Activated T-helper 17 cell treated with anti-CD3 and anti-CD28 coated beads, Interleukin-2, amount 50 U/mL, for 72 hours (primary cell): ENCODE data around the gene ISL1. TPM values are rescaled to one million over a fixed set of nuclear protein-coding genes. Genes with fewer than 3 reads are reported as not detected.

Experiments used
- ATAC-seq: fragments of 150-1000 bp; cut with Tn5 transposase; replicated peaks from 2 replicates; pipeline ENCODE4 v1.10.0; 2021; ENCODE audit warnings: mild to moderate bottlenecking, moderate library complexity
- H3K27ac Mint-ChIP-seq: one replicate; pipeline ENCODE4 v1.8.0; 2022; ENCODE audit warnings: mixed read lengths
- H3K27me3 Mint-ChIP-seq: one replicate; pipeline ENCODE4 v1.8.0; 2022; ENCODE audit warnings: mixed read lengths
- H3K36me3 Mint-ChIP-seq: one replicate; pipeline ENCODE4 v1.8.0; 2022; ENCODE audit warnings: low read depth, mild to moderate bottlenecking, mixed read lengths
- H3K4me1 Mint-ChIP-seq: one replicate; pipeline ENCODE4 v1.8.0; 2022; ENCODE audit warnings: mixed read lengths
- H3K4me3 Mint-ChIP-seq: one replicate; pipeline ENCODE4 v1.8.0; 2022; ENCODE audit warnings: mild to moderate bottlenecking, mixed read lengths
- H3K9me3 Mint-ChIP-seq: one replicate; pipeline ENCODE4 v1.8.0; 2022; ENCODE audit warnings: mixed read lengths
- total RNA-seq, 2 donors: library from RNA; stranded (reverse); gene quantifications; one replicate each; pipeline ENCODE4 v1.2.3, GENCODE V29; 2022

Gene ISL1
- total RNA-seq, 2 donors from 2014 or later: not detected

- Mint-ChIP-seq H3K4me3 (no peak overlapping the region), H3K4me1 (no peaks in the 10 kb centered on the region), H3K36me3 (no peaks in the 10 kb centered on the region), H3K27ac (no peak overlapping the region), H3K9me3 (no peaks in the 10 kb centered on the region), H3K27me3 (peaks cover 84% of the 10 kb centered on the region)
- ATAC-seq: no peak
Measured at GRCh38 chr5:51380603-51381207, 2.5 kb upstream of the ISL1 start.

- H3K9me3 Mint-ChIP-seq: no peaks in the 10 kb centered on the region
- H3K27ac Mint-ChIP-seq: no peak overlapping the region
- peaks cover 89% of the 10 kb centered on the region for H3K27me3 Mint-ChIP-seq
- no peaks in the 10 kb centered on the region for H3K36me3 Mint-ChIP-seq
- no peaks in the 10 kb centered on the region for H3K4me1 Mint-ChIP-seq
- no peak for ATAC-seq
- no peak overlapping the region for H3K4me3 Mint-ChIP-seq
Measured at GRCh38 chr5:51381761-51382474, 1.3 kb upstream of the ISL1 start.

- H3K4me1 Mint-ChIP-seq: no peaks in the 10 kb centered on the region
- no peak for ATAC-seq
- H3K4me3 Mint-ChIP-seq: no peak overlapping the region
- H3K9me3 Mint-ChIP-seq: no peaks in the 10 kb centered on the region
- H3K27ac Mint-ChIP-seq: no peak overlapping the region
- H3K27me3 Mint-ChIP-seq: peaks cover 86% of the 10 kb centered on the region
- H3K36me3 Mint-ChIP-seq: no peaks in the 10 kb centered on the region
Measured at GRCh38 chr5:51382521-51383130, 622 bp upstream of the ISL1 start.

- H3K9me3 Mint-ChIP-seq: no peaks in the 10 kb centered on the region
Measured at GRCh38 chr5:51384281-51384840, 1.1 kb downstream of the ISL1 start.

GRCh38 chr5:51385216-51385615, 2.0 kb downstream of the ISL1 start:
- Mint-ChIP-seq H3K4me3 (no peak overlapping the region), H3K36me3 (no peaks in the 10 kb centered on the region), H3K27me3 (peaks cover 75% of the 10 kb centered on the region), H3K27ac (no peak overlapping the region), H3K4me1 (no peaks in the 10 kb centered on the region), H3K9me3 (no peaks in the 10 kb centered on the region)
- ATAC-seq: no peak

More at GRCh38 chr5:51384281-51384840, 1.1 kb downstream of the ISL1 start:
- no peak for ATAC-seq
- no peak overlapping the region for H3K4me3 Mint-ChIP-seq
- H3K27me3 Mint-ChIP-seq: peaks cover 84% of the 10 kb centered on the region
- H3K36me3 Mint-ChIP-seq: no peaks in the 10 kb centered on the region
- H3K4me1 Mint-ChIP-seq: no peaks in the 10 kb centered on the region
- H3K27ac Mint-ChIP-seq: no peak overlapping the region

- ATAC-seq: no peak
- Mint-ChIP-seq H3K4me1 (no peaks in the 10 kb centered on the region), H3K9me3 (no peaks in the 10 kb centered on the region), H3K27ac (no peak overlapping the region), H3K27me3 (peaks cover 66% of the 10 kb centered on the region), H3K4me3 (no peak overlapping the region), H3K36me3 (no peaks in the 10 kb centered on the region)
Measured at GRCh38 chr5:51386916-51387883, 4.0 kb downstream of the ISL1 start.

- no peaks in the 10 kb centered on the region for H3K9me3 Mint-ChIP-seq
- H3K4me3 Mint-ChIP-seq: no peak overlapping the region
- no peak for ATAC-seq
- no peaks in the 10 kb centered on the region for H3K4me1 Mint-ChIP-seq
- peaks cover 69% of the 10 kb centered on the region for H3K27me3 Mint-ChIP-seq
- H3K36me3 Mint-ChIP-seq: no peaks in the 10 kb centered on the region
- H3K27ac Mint-ChIP-seq: no peak overlapping the region
Measured at GRCh38 chr5:51387884-51388275, 4.6 kb downstream of the ISL1 start.

GRCh38 chr5:51388488-51389287, 5.4 kb downstream of the ISL1 start:
- H3K27me3 Mint-ChIP-seq: peaks cover 62% of the 10 kb centered on the region
- no peak overlapping the region for H3K4me3 Mint-ChIP-seq
- H3K27ac Mint-ChIP-seq: no peak overlapping the region
- H3K4me1 Mint-ChIP-seq: no peaks in the 10 kb centered on the region
- no peaks in the 10 kb centered on the region for H3K9me3 Mint-ChIP-seq
- no peak for ATAC-seq
- H3K36me3 Mint-ChIP-seq: no peaks in the 10 kb centered on the region

GRCh38 chr5:51389288-51389576, 6.0 kb downstream of the ISL1 start:
- no peak overlapping the region for H3K27ac Mint-ChIP-seq
- ATAC-seq: no peak
- peaks cover 60% of the 10 kb centered on the region for H3K27me3 Mint-ChIP-seq
- no peaks in the 10 kb centered on the region for H3K4me1 Mint-ChIP-seq
- H3K4me3 Mint-ChIP-seq: no peak overlapping the region
- no peaks in the 10 kb centered on the region for H3K36me3 Mint-ChIP-seq
- no peaks in the 10 kb centered on the region for H3K9me3 Mint-ChIP-seq

GRCh38 chr5:51389577-51390463, 6.6 kb downstream of the ISL1 start:
- Mint-ChIP-seq H3K36me3 (no peaks in the 10 kb centered on the region), H3K9me3 (no peaks in the 10 kb centered on the region), H3K27me3 (peaks cover 58% of the 10 kb centered on the region), H3K4me1 (no peaks in the 10 kb centered on the region), H3K4me3 (no peak overlapping the region), H3K27ac (no peak overlapping the region)
- ATAC-seq: no peak

GRCh38 chr5:51391175-51391574, 7.9 kb downstream of the ISL1 start:
- no peak overlapping the region for H3K4me3 Mint-ChIP-seq
- ATAC-seq: no peak
- no peaks in the 10 kb centered on the region for H3K36me3 Mint-ChIP-seq
- H3K27ac Mint-ChIP-seq: no peak overlapping the region
- H3K4me1 Mint-ChIP-seq: no peaks in the 10 kb centered on the region
- no peaks in the 10 kb centered on the region for H3K9me3 Mint-ChIP-seq
- H3K27me3 Mint-ChIP-seq: peaks cover 57% of the 10 kb centered on the region

- H3K27me3 Mint-ChIP-seq: peaks cover 57% of the 10 kb centered on the region
- H3K27ac Mint-ChIP-seq: no peak overlapping the region
- no peaks in the 10 kb centered on the region for H3K4me1 Mint-ChIP-seq
- no peak for ATAC-seq
- no peaks in the 10 kb centered on the region for H3K9me3 Mint-ChIP-seq
- H3K4me3 Mint-ChIP-seq: no peak overlapping the region
- H3K36me3 Mint-ChIP-seq: no peaks in the 10 kb centered on the region
Measured at GRCh38 chr5:51392689-51393199, 9.5 kb downstream of the ISL1 start.

- no peaks in the 10 kb centered on the region for H3K36me3 Mint-ChIP-seq
- H3K27me3 Mint-ChIP-seq: peaks cover 55% of the 10 kb centered on the region
- no peak overlapping the region for H3K27ac Mint-ChIP-seq
- H3K4me3 Mint-ChIP-seq: no peak overlapping the region
- H3K4me1 Mint-ChIP-seq: no peaks in the 10 kb centered on the region
- ATAC-seq: no peak
- H3K9me3 Mint-ChIP-seq: no peaks in the 10 kb centered on the region
Measured at GRCh38 chr5:51394609-51395008, 11.4 kb downstream of the ISL1 start.
